Measurements from ENCODE around the gene ZMIZ1.

The ZMIZ1 gene

GRCh38 chr10:79067241-79068202 lies 1.2 kb upstream of the ZMIZ1 start:
- 0 out of 2 replicates have a peak, but pooled peaks have one; percentile 30 for TF ChIP-seq SIN3A (IDR thresholded peaks at IDR 0.05; ENCODE audit: borderline replicate concordance, insufficient read depth, low read length)
- TF ChIP-seq TAF1 (IDR thresholded peaks at IDR 0.05; ENCODE audit: borderline replicate concordance, insufficient read depth, low read length), result 0 out of 2 replicates have a peak, but pooled peaks have one; percentile 38
- TF ChIP-seq POLR2AphosphoS5 (IDR thresholded peaks at IDR 0.05; ENCODE audit: low read depth, low read length), result no peak

GRCh38 chr10:79068203-79068561 lies 584 bp upstream of the ZMIZ1 start:
- no peak for TF ChIP-seq POLR2AphosphoS5 (IDR thresholded peaks at IDR 0.05; ENCODE audit: low read depth, low read length)
- TF ChIP-seq TAF1 (IDR thresholded peaks at IDR 0.05; ENCODE audit: borderline replicate concordance, insufficient read depth, low read length), result no peak
- no peak for TF ChIP-seq SIN3A (IDR thresholded peaks at IDR 0.05; ENCODE audit: borderline replicate concordance, insufficient read depth, low read length)
- TF ChIP-seq REST (IDR thresholded peaks at IDR 0.05; ENCODE audit: insufficient read depth in 1 of 2, low read depth in 2 of 2, low read length in 2 of 2), result no peak
- TF ChIP-seq FOXP2 (optimal IDR thresholded peaks at IDR 0.05; ENCODE audit: borderline replicate concordance, extremely low read depth, extremely low read length, insufficient read depth), result no peak

GRCh38 chr10:79069325-79070080 lies 737 bp downstream of the ZMIZ1 start:
- TF ChIP-seq SIN3A (IDR thresholded peaks at IDR 0.05; ENCODE audit: borderline replicate concordance, insufficient read depth, low read length), result no peak
- no peak for TF ChIP-seq POLR2AphosphoS5 (IDR thresholded peaks at IDR 0.05; ENCODE audit: low read depth, low read length)
- no peak for TF ChIP-seq FOXP2 (optimal IDR thresholded peaks at IDR 0.05; ENCODE audit: borderline replicate concordance, extremely low read depth, extremely low read length, insufficient read depth)
- no peak for TF ChIP-seq REST (IDR thresholded peaks at IDR 0.05; ENCODE audit: insufficient read depth in 1 of 2, low read depth in 2 of 2, low read length in 2 of 2)
- TF ChIP-seq TAF1 (IDR thresholded peaks at IDR 0.05; ENCODE audit: borderline replicate concordance, insufficient read depth, low read length), result no peak

GRCh38 chr10:79070081-79070605 lies 1.4 kb downstream of the ZMIZ1 start:
- TF ChIP-seq REST (IDR thresholded peaks at IDR 0.05; ENCODE audit: insufficient read depth in 1 of 2, low read depth in 2 of 2, low read length in 2 of 2) (no peak), FOXP2 (optimal IDR thresholded peaks at IDR 0.05; ENCODE audit: borderline replicate concordance, extremely low read depth, extremely low read length, insufficient read depth) (no peak), TAF1 (IDR thresholded peaks at IDR 0.05; ENCODE audit: borderline replicate concordance, insufficient read depth, low read length) (no peak), SIN3A (IDR thresholded peaks at IDR 0.05; ENCODE audit: borderline replicate concordance, insufficient read depth, low read length) (no peak), POLR2AphosphoS5 (IDR thresholded peaks at IDR 0.05; ENCODE audit: low read depth, low read length) (no peak)
